Measurements from ENCODE around the gene TRIM40. TPM values are rescaled to one million over a fixed set of nuclear protein-coding genes. Genes with fewer than 3 reads are reported as not detected.

TRIM40 gene
- total and polyA plus RNA-seq, 8 donors: 0.09 to 0.16 (median 0.14) TPM; not detected in 4

DNA sequence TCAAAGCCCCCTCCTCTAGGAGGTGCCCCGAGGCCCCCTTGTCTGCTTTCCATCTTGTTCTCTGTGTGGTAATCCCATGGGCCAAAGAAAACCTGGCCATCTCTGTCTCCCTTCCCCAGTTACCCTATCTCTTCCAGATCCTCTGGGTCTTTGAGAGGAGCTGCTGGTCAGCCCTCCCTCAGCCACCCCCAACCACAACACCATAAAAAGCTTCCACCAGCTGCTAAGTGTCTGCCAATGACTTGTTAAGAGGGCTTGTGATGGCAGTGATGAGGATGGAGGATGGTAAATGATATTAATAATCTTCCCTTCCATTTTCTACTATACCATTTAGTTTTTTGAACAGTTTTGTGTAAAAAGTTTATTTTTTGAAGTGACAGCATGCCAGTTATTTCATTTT lies 60.0 kb downstream of the TRIM40 start:
- peaks cover 0 to 10% of the 10 kb centered on the region in 2 donors for H3K4me1 ChIP-seq
- H3K27me3 ChIP-seq: no peaks in the 10 kb centered on the region
- H3K9me3 ChIP-seq: no peaks in the 10 kb centered on the region
- H3K4me3 ChIP-seq: no peak overlapping the region
- DNase-seq (no peak), ATAC-seq (no peak)
- no peak overlapping the region for H3K27ac ChIP-seq
- no peak for TF ChIP-seq CTCF (IDR thresholded peaks at IDR 0.05)
- peaks cover 0 to 95% of the 10 kb centered on the region in 2 donors for H3K36me3 ChIP-seq
- intact Hi-C loops (cut with DNase I): no loop called here

DNA sequence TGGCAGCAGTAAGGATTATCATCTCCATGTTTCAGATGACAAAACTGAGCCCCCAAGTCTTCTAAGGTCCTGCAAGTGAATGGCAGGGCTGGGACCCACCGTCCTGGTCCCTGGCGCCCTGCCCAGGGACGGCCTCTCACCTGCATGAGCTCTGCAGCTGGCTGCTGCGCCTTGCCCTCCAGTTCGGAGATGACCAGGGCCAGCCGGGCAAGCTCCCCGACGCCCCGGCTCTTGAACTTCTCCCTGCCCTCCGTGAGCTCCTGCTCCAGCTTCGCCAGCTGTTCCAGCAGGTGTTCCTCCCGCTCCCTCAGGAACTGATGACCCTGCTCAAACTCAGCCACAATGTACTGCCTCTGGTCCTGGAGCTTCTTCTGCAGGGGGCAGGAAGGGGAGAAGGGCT lies 60.4 kb downstream of the TRIM40 start:
- H3K27me3 ChIP-seq: no peaks in the 10 kb centered on the region
- H3K36me3 ChIP-seq: peaks cover 0 to 90% of the 10 kb centered on the region in 2 donors
- no peak for ATAC-seq
- no peak for DNase-seq
- intact Hi-C loops (cut with DNase I): no loop called here
- H3K4me1 ChIP-seq: peaks cover 4 to 14% of the 10 kb centered on the region in 2 donors
- TF ChIP-seq CTCF (IDR thresholded peaks at IDR 0.05): no peak
- no peak overlapping the region for H3K4me3 ChIP-seq
- H3K27ac ChIP-seq: no peak overlapping the region
- H3K9me3 ChIP-seq: no peaks in the 10 kb centered on the region

Other genes starting within 250 kb of the TRIM40 start
- gene HLA-A, start 193.6 kb upstream of the TRIM40 start, total RNA-seq: 1,000 to 10,000 TPM in 1 of 2 donors, 100 to 1,000 TPM in 1; 930 to 1,150 TPM
- gene HLA-A, start 193.6 kb upstream of the TRIM40 start, polyA plus RNA-seq (ENCODE audit: insufficient read length in 6 of 6): 100 to 1,000 TPM; 218 to 316 (median 265) TPM
- 10 to 100 TPM; 21.3 to 24.7 TPM for gene POLR1H, start 74.9 kb upstream of the TRIM40 start, total RNA-seq
- gene POLR1H, start 74.9 kb upstream of the TRIM40 start, polyA plus RNA-seq (ENCODE audit: insufficient read length in 6 of 6): 10 to 100 TPM; 35.6 to 47.8 (median 36.9) TPM
- gene PPP1R11, start 68.9 kb upstream of the TRIM40 start, total RNA-seq: 10 to 100 TPM; 57.0 to 60.0 TPM
- gene PPP1R11, start 68.9 kb upstream of the TRIM40 start, polyA plus RNA-seq (ENCODE audit: insufficient read length in 6 of 6): 10 to 100 TPM; 52.0 to 58.0 (median 54.4) TPM
- 1 to 10 TPM; 2.7 to 3.2 TPM for gene RNF39, start 60.4 kb upstream of the TRIM40 start, total RNA-seq
- 1 to 10 TPM in 5 of 6 donors, under 1 TPM in 1; 0.86 to 1.6 (median 1.2) TPM for gene RNF39, start 60.4 kb upstream of the TRIM40 start, polyA plus RNA-seq (ENCODE audit: insufficient read length in 6 of 6)
- under 1 TPM; 0.39 to 0.99 TPM for gene TRIM31, start 23.1 kb upstream of the TRIM40 start, total RNA-seq
- gene TRIM31, start 23.1 kb upstream of the TRIM40 start, polyA plus RNA-seq (ENCODE audit: insufficient read length in 6 of 6): under 1 TPM in 2 of 6 donors, not detected in 4; 0.31 to 0.58 TPM
- not detected for gene TRIM10, start 25.1 kb downstream of the TRIM40 start, total RNA-seq
- under 1 TPM; 0.24 to 0.99 (median 0.55) TPM for gene TRIM10, start 25.1 kb downstream of the TRIM40 start, polyA plus RNA-seq (ENCODE audit: insufficient read length in 6 of 6)
- gene TRIM15, start 27.4 kb downstream of the TRIM40 start, total RNA-seq: not detected
- gene TRIM15, start 27.4 kb downstream of the TRIM40 start, polyA plus RNA-seq (ENCODE audit: insufficient read length in 6 of 6): not detected
- 10 to 100 TPM; 40.0 to 51.3 TPM for gene TRIM26, start 77.3 kb downstream of the TRIM40 start, total RNA-seq
- gene TRIM26, start 77.3 kb downstream of the TRIM40 start, polyA plus RNA-seq (ENCODE audit: insufficient read length in 6 of 6): 10 to 100 TPM; 29.4 to 35.1 (median 30.4) TPM
- gene TRIM39, start 190.8 kb downstream of the TRIM40 start, total RNA-seq: 10 to 100 TPM; 10.2 to 11.5 TPM
- 10 to 100 TPM; 11.8 to 13.7 (median 12.6) TPM for gene TRIM39, start 190.8 kb downstream of the TRIM40 start, polyA plus RNA-seq (ENCODE audit: insufficient read length in 6 of 6)
- gene RPP21, start 209.0 kb downstream of the TRIM40 start, total RNA-seq: 10 to 100 TPM; 29.7 to 37.0 TPM
- 10 to 100 TPM; 28.6 to 37.5 (median 32.5) TPM for gene RPP21, start 209.0 kb downstream of the TRIM40 start, polyA plus RNA-seq (ENCODE audit: insufficient read length in 6 of 6)